HCT116 (cell line): ENCODE measurements around the gene IGFBP1.

Source experiments
- ATF3 ChIP-seq: IDR thresholded peaks from 2 replicates; pipeline ENCODE4 v1.6.1; 2012
- CBX3 ChIP-seq: IDR thresholded peaks from 2 replicates; pipeline ENCODE4 v1.6.1; 2012; ENCODE audit warnings: low read depth
- CTCF ChIP-seq, 3 experiments: fragments of 200-600 bp in 1 of 3; sonication (generic) in 1 of 3; IDR thresholded peaks in 2 of 3; conservative IDR thresholded peaks in 1 of 3; 2 replicates each; pipeline ENCODE4 v1.5.1; 2012 to 2017; ENCODE audit warnings: low read depth in 2 of 3, low read length in 2 of 3, antibody characterized with exemption in 1 of 3, borderline replicate concordance in 1 of 3, control low read depth in 1 of 3, mild to moderate bottlenecking in 1 of 3, mixed read lengths in 1 of 3, mixed run types in 1 of 3, moderate library complexity in 1 of 3; ENCODE audit not compliant: insufficient read depth in 1 of 3
- EZH2 ChIP-seq: fragments of 200-600 bp; sonication (generic); IDR thresholded peaks from 2 replicates; pipeline ENCODE4 v1.6.1; 2017; ENCODE audit warnings: antibody characterized with exemption, mixed run types
- EZH2phosphoT487 ChIP-seq: fragments of 200-600 bp; IDR thresholded peaks from 2 replicates; pipeline ENCODE4 v1.6.1; 2018; ENCODE audit warnings: antibody characterized with exemption, borderline replicate concordance
- FOSL1 ChIP-seq: IDR thresholded peaks from 2 replicates; pipeline ENCODE4 v1.6.1; 2012; ENCODE audit warnings: low read depth
- JUND ChIP-seq: IDR thresholded peaks from 2 replicates; pipeline ENCODE4 v1.6.1; 2012
- POLR2A ChIP-seq: IDR thresholded peaks from 2 replicates; pipeline ENCODE4 v1.7.0; 2011; ENCODE audit warnings: borderline replicate concordance; ENCODE audit not compliant: insufficient read depth, insufficient read length; ENCODE audit errors: extremely low read depth
- POLR2AphosphoS5 ChIP-seq: IDR thresholded peaks from 2 replicates; pipeline ENCODE4 v1.6.1; 2011; ENCODE audit warnings: mild to moderate bottlenecking, low read depth, low read length, moderate library complexity
- SP1 ChIP-seq: IDR thresholded peaks from 2 replicates; pipeline ENCODE4 v1.6.1; 2012; ENCODE audit warnings: low read depth
- ZBTB33 ChIP-seq: IDR thresholded peaks from 2 replicates; pipeline ENCODE4 v1.6.1; 2011; ENCODE audit warnings: mild to moderate bottlenecking, low read length, moderate library complexity; ENCODE audit not compliant: insufficient replicate concordance; ENCODE audit errors: extremely low read depth
- ZFX ChIP-seq: fragments of 450-650 bp; IDR thresholded peaks from 2 replicates; pipeline ENCODE4 v1.6.1; 2017
- ZNF274 ChIP-seq: fragments of 200-500 bp; sonication (Bioruptor generic); IDR thresholded peaks from 2 replicates; pipeline ENCODE4 v1.6.1; 2014; ENCODE audit warnings: mild to moderate bottlenecking, low read depth, low read length, inconsistent platforms

- TF ChIP-seq CTCF (IDR thresholded peaks at IDR 0.05 in 2 of 3, conservative IDR thresholded peaks at IDR 0.05 in 1 of 3; ENCODE audit: borderline replicate concordance in 1 of 3, insufficient read depth in 1 of 3, low read depth in 2 of 3, low read length in 2 of 3) = no peak
- TF ChIP-seq POLR2A = no peak
- TF ChIP-seq ZFX = no peak
- TF ChIP-seq ZNF274 = no peak
- no peak for TF ChIP-seq EZH2
- no peak for TF ChIP-seq POLR2AphosphoS5
- TF ChIP-seq EZH2phosphoT487 = no peak
- TF ChIP-seq SP1 = no peak
- TF ChIP-seq ATF3 = no peak
- TF ChIP-seq JUND = no peak
- no peak for TF ChIP-seq CBX3
- TF ChIP-seq ZBTB33 = no peak
- TF ChIP-seq FOSL1 = no peak
These were observed 11.8 kb upstream of the IGFBP1 start for GRCh38 chr7:45876519-45876918.
